Measurements from ENCODE around the gene EPHA10. TPM values are rescaled to one million over a fixed set of nuclear protein-coding genes. Genes with fewer than 3 reads are reported as not detected.

Gene EPHA10
- total and polyA plus RNA-seq, 4 donors: 0.20 to 1.7 (median 0.26) TPM; not detected in 1

DNA sequence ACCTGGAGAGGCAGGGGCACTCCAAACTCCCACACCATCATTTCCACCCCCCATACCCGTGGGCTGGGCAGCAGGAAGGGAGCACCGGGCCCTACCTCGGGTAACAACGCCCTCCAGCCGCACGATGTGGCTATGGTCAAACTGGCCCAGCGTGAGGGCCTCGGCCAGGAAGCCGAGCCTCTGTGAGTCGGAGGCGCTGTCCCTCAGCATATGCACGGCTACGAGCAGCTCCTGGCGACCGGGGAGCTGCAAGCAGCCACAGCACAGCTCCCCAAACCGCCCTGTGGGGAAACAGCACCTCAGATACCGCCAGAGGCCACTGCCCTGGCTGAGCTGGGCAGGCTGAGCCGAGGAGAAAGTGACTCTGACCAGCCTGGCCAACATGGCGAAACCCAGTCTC, 43.4 kb downstream of the EPHA10 start:
- Histone ChIP-seq H3K27ac (ENCODE audit: low read depth in 1 of 2, low read length in 1 of 2) (no peak overlapping the region), H3K9me3 (ENCODE audit: control insufficient read depth in 4 of 4, insufficient read depth in 3 of 4, low read length in 3 of 4) (peaks cover 0 to 3% (median 0%) of the 10 kb centered on the region in 4 donors), H3K9ac (ENCODE audit: insufficient read depth in 1 of 2, low read length in 2 of 2) (no peak overlapping the region), H3K27me3 (ENCODE audit: control insufficient read depth in 3 of 3, insufficient read depth in 3 of 3, low read length in 2 of 3) (peaks cover 0 to 3% (median 0%) of the 10 kb centered on the region in 3 donors), H3K4me1 (ENCODE audit: control insufficient read depth in 5 of 5, insufficient read depth in 5 of 5, low read length in 5 of 5) (no peaks in the 10 kb centered on the region), H3K36me3 (ENCODE audit: control insufficient read depth in 4 of 4, insufficient read depth in 4 of 4, low read length in 4 of 4) (no peaks in the 10 kb centered on the region), H3K4me3 (no peak overlapping the region)
- 46 to 72% methylated on average over 19 of the region's 19 CpGs for WGBS, 2 donors
- no peak for TF ChIP-seq CTCF (IDR thresholded peaks at IDR 0.05; ENCODE audit: control extremely low read depth, extremely low read depth)
- DNase-seq: no peak
- no peak for ATAC-seq (ENCODE audit: insufficient read depth, low FRiP score)

- H3K9ac ChIP-seq (ENCODE audit: insufficient read depth in 1 of 2, low read length in 2 of 2): no peak overlapping the region
- no peaks in the 10 kb centered on the region for H3K4me1 ChIP-seq (ENCODE audit: control insufficient read depth in 5 of 5, insufficient read depth in 5 of 5, low read length in 5 of 5)
- no peak for TF ChIP-seq CTCF (IDR thresholded peaks at IDR 0.05; ENCODE audit: control extremely low read depth, extremely low read depth)
- H3K4me3 ChIP-seq: no peak overlapping the region
- H3K9me3 ChIP-seq (ENCODE audit: control insufficient read depth in 4 of 4, insufficient read depth in 3 of 4, low read length in 3 of 4): peaks cover 0 to 3% (median 0%) of the 10 kb centered on the region in 4 donors
- peaks cover 0 to under 1% (median 0%) of the 10 kb centered on the region in 3 donors for H3K27me3 ChIP-seq (ENCODE audit: control insufficient read depth in 3 of 3, insufficient read depth in 3 of 3, low read length in 2 of 3)
- no peaks in the 10 kb centered on the region for H3K36me3 ChIP-seq (ENCODE audit: control insufficient read depth in 4 of 4, insufficient read depth in 4 of 4, low read length in 4 of 4)
- WGBS, 2 donors: 85 to 86% methylated on average over 22 of the region's 22 CpGs
- no peak overlapping the region for H3K27ac ChIP-seq (ENCODE audit: low read depth in 1 of 2, low read length in 1 of 2)
- no peak for ATAC-seq (ENCODE audit: insufficient read depth, low FRiP score)
- no peak for DNase-seq
These were observed 44.4 kb downstream of the EPHA10 start for GRCh38 chr1:37720231-37721130.

DNA sequence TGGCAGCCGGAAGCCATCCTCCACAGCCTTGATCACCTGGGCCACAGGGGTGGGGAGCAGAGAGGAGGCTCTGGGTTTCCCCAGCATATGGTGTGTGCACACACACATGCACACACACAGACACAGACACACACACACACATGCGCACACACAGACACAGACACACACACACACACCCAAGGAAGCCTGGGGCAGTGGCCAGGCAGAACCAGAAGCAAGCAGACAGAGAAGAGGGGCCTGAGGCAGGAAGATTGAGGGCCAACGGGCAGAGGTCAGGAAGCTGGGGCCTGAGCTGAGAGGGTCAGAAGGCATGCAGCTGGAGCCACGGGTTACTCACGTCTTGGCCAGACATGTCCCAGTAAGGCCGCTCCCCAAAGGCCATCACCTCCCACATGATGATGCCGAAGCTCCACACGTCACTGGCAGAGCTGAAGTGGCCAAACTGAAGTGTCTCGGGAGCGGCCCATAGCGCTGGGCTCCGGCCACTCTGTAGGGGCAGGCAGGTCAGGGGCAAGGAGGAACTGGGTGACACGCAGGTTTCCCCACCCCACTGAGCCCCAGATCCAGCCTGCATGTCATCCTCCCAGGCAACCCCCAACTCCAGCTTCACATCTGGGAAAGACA, 45.2 kb downstream of the EPHA10 start:
- H3K9ac ChIP-seq (ENCODE audit: insufficient read depth in 1 of 2, low read length in 2 of 2): no peak overlapping the region
- peaks cover 0 to 3% (median 0%) of the 10 kb centered on the region in 4 donors for H3K9me3 ChIP-seq (ENCODE audit: control insufficient read depth in 4 of 4, insufficient read depth in 3 of 4, low read length in 3 of 4)
- no peak overlapping the region for H3K27ac ChIP-seq (ENCODE audit: low read depth in 1 of 2, low read length in 1 of 2)
- H3K4me1 ChIP-seq (ENCODE audit: control insufficient read depth in 5 of 5, insufficient read depth in 5 of 5, low read length in 5 of 5): no peaks in the 10 kb centered on the region
- H3K27me3 ChIP-seq (ENCODE audit: control insufficient read depth in 3 of 3, insufficient read depth in 3 of 3, low read length in 2 of 3): no peaks in the 10 kb centered on the region
- DNase-seq: no peak
- H3K4me3 ChIP-seq: no peak overlapping the region
- no peak for TF ChIP-seq CTCF (IDR thresholded peaks at IDR 0.05; ENCODE audit: control extremely low read depth, extremely low read depth)
- H3K36me3 ChIP-seq (ENCODE audit: control insufficient read depth in 4 of 4, insufficient read depth in 4 of 4, low read length in 4 of 4): no peaks in the 10 kb centered on the region
- ATAC-seq (ENCODE audit: insufficient read depth, low FRiP score): no peak
- 72 to 86% methylated on average over 13 of the region's 13 CpGs for WGBS, 2 donors

Data from lung (tissue), 12 donors.